CD4-positive, alpha-beta T cell treated with Interleukin-2 at 100 ng/mL for 4 hours (primary cell): ENCODE measurements around the gene OPHN1.
"Not testable (repeated sequence)": the region's sequence is repeated elsewhere in the genome, so short reads cannot be mapped to it uniquely, and the experiment has no call there.

ENCODE experiments used
- DNase-seq: peaks from one replicate; pipeline ENCODE4 v3.0.0-alpha.2; 2020; ENCODE audit warnings: low spot score

Gene OPHN1

GRCh38 chrX:68422478-68422877 lies 10.8 kb downstream of the OPHN1 start:
- no peak for DNase-seq

- DNase-seq: no peak
These were observed 11.7 kb downstream of the OPHN1 start for GRCh38 chrX:68421636-68422035.

- DNase-seq: no peak
These were observed 12.7 kb downstream of the OPHN1 start for GRCh38 chrX:68420559-68420958.

- DNase-seq: no peak
These were observed 13.3 kb downstream of the OPHN1 start for GRCh38 chrX:68419975-68420374.

GRCh38 chrX:68417651-68418050 lies 15.6 kb downstream of the OPHN1 start:
- DNase-seq: no peak

GRCh38 chrX:68416592-68416991 lies 16.7 kb downstream of the OPHN1 start:
- DNase-seq: no peak

GRCh38 chrX:68415316-68415715 lies 18.0 kb downstream of the OPHN1 start:
- DNase-seq: no peak

GRCh38 chrX:68413254-68413653 lies 20.0 kb downstream of the OPHN1 start:
- DNase-seq: no peak

- DNase-seq: no peak
These were observed 21.6 kb downstream of the OPHN1 start for GRCh38 chrX:68411729-68412128.

- no peak for DNase-seq
These were observed 24.1 kb downstream of the OPHN1 start for GRCh38 chrX:68409194-68409593.

GRCh38 chrX:68403522-68403921 lies 29.8 kb downstream of the OPHN1 start:
- no peak for DNase-seq

GRCh38 chrX:68403038-68403437 lies 30.3 kb downstream of the OPHN1 start:
- DNase-seq: no peak

- DNase-seq: no peak
These were observed 31.2 kb downstream of the OPHN1 start for GRCh38 chrX:68402094-68402493.

- no peak for DNase-seq
These were observed 35.0 kb downstream of the OPHN1 start for GRCh38 chrX:68398291-68398690.

GRCh38 chrX:68396953-68397352 lies 36.3 kb downstream of the OPHN1 start:
- DNase-seq: no peak

GRCh38 chrX:68389419-68389960 lies 43.8 kb downstream of the OPHN1 start:
- DNase-seq: not testable (repeated sequence)

- no peak for DNase-seq
These were observed 45.5 kb downstream of the OPHN1 start for GRCh38 chrX:68387776-68388175.

GRCh38 chrX:68383540-68383939 lies 49.8 kb downstream of the OPHN1 start:
- DNase-seq: no peak

GRCh38 chrX:68377579-68377978 lies 55.7 kb downstream of the OPHN1 start:
- not testable (repeated sequence) for DNase-seq

GRCh38 chrX:68376373-68376772 lies 56.9 kb downstream of the OPHN1 start:
- no peak for DNase-seq

- DNase-seq: no peak
These were observed 57.5 kb downstream of the OPHN1 start for GRCh38 chrX:68375803-68376202.

GRCh38 chrX:68372665-68373064 lies 60.6 kb downstream of the OPHN1 start:
- no peak for DNase-seq

GRCh38 chrX:68369559-68369958 lies 63.7 kb downstream of the OPHN1 start:
- no peak for DNase-seq

- DNase-seq: no peak
These were observed 68.0 kb downstream of the OPHN1 start for GRCh38 chrX:68365341-68365740.

GRCh38 chrX:68363984-68364383 lies 69.3 kb downstream of the OPHN1 start:
- no peak for DNase-seq
